ENCODE measurements around the gene AZGP1. TPM values are rescaled to one million over a fixed set of nuclear protein-coding genes. Genes with fewer than 3 reads are reported as not detected.
"Not testable (repeated sequence)": the region's sequence is repeated elsewhere in the genome, so short reads cannot be mapped to it uniquely, and the experiment has no call there.

AZGP1 gene
- 51.0 TPM for total RNA-seq

- DNase-seq, result no peak
Observed at GRCh38 chr7:99975782-99976521, at the start of gene AZGP1. AZGP1 (minus strand) TSS chr7:99976031; CDS start chr7:99976020, 11 bp downstream.

GRCh38 chr7:100024020-100024619 lies 48.3 kb upstream of the AZGP1 start:
- DNase-seq, result no peak

GRCh38 chr7:100023526-100023925 lies 47.7 kb upstream of the AZGP1 start:
- DNase-seq, result no peak

- no peak for DNase-seq
Observed at GRCh38 chr7:100022621-100023020, 46.8 kb upstream of the AZGP1 start.

DNA sequence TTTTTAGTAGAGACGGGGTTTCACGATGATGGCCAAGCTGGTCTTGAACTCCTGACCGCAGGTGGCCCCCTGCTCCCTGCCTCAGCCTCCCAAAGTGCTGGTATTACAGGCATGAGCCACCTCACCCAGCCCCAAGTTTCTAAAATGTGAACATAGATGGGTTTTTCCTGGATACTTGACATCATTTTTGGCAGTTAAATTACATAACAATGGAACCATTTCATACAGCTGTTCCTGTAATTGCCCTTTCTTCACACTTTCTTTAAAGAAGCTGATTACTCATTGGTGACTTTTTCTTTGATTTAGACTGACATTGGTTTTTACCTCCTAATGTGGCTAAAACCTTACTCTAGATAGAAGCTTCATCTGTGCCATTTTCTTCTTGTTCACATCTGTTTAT lies 45.5 kb upstream of the AZGP1 start:
- DNase-seq, result no peak

DNA sequence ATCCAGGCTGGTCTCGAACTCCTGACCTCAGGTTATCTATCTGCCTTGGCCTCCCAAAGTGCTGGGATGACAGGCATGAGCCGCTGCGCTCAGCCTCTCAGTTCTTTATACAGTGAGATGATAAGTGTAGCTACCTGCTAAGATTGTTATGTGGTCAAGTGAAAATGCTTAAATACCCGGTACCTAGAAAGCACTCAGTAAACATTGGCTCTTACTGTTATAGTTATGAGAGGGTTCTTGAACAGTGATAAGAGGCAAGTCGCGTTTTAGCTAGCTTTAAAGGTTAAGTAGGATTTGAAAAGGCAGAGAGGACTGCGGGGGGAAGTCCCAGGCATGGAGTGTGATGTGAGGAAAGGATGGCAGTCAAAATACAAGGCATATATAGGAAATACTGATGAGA lies 44.1 kb upstream of the AZGP1 start:
- DNase-seq, result no peak

DNA sequence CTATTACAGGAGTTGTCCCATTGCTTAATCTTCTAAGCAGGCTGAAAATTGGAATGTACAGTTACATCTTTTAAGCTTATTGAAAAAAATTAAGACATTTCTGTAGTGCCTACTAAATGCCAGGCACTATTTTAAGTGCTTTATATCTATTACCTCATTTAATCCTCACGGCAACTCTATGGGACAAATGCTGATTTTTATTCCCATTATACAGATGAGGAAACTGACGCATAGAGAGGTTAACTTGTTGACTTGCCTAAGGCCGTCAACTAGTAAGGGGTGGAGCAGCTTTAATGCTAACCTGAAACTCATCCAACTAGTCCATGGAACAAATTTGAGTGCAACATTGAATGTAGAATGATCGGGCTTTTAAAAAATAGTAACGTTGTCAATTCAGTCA lies 42.0 kb upstream of the AZGP1 start:
- DNase-seq, result no peak

DNA sequence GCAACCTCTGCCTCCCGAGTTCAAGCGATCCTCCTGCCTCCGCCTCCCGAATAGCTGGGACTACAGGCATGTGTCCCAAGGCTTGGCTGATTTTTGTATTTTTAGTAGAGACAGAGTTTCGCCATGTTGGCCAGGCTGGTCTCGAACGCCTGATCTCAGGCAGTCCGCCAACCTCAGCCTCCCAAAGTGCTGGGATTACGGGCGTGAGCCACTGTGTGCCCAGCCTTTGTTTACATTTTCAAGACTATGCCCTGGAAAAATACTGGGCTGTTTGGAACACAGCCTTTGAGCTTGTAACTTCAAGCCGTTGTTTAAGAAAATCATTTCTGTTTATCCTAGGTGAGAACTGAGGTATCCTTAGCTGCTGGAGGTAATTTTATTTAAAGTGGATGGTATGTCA lies 41.5 kb upstream of the AZGP1 start:
- DNase-seq, result no peak

DNA sequence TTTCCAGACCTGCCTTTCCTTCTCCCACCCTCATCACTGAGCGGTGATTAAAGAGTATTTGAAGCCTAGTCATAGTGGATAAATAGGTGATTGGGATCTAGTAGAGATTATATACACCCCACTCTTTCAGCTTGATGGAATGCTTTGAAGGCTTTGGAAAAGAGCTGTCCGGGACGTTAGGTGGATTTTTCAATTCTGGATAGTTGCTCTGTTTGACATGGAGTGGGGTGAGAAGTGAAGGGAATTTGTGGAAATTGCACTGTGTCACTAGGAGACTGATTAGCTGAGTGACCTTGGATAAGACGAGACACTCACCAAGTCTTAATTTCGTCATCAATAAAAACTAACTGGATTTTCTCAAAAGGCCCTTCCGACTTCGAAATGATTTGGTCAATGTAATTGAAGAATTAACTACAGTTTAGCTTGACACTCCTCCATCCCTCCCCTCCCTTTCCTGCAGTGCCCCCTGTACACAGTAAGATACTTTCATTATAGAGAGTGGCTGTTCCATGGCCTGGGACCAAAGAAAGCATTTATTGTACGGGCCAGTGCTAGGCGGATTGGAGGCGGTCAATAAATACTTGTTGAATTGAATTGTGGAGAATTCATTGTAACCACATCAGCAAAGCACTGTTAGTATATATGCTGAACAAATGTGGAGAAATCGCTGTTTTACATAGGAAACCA lies 40.5 kb upstream of the AZGP1 start:
- peak; percentile 52 for DNase-seq

DNA sequence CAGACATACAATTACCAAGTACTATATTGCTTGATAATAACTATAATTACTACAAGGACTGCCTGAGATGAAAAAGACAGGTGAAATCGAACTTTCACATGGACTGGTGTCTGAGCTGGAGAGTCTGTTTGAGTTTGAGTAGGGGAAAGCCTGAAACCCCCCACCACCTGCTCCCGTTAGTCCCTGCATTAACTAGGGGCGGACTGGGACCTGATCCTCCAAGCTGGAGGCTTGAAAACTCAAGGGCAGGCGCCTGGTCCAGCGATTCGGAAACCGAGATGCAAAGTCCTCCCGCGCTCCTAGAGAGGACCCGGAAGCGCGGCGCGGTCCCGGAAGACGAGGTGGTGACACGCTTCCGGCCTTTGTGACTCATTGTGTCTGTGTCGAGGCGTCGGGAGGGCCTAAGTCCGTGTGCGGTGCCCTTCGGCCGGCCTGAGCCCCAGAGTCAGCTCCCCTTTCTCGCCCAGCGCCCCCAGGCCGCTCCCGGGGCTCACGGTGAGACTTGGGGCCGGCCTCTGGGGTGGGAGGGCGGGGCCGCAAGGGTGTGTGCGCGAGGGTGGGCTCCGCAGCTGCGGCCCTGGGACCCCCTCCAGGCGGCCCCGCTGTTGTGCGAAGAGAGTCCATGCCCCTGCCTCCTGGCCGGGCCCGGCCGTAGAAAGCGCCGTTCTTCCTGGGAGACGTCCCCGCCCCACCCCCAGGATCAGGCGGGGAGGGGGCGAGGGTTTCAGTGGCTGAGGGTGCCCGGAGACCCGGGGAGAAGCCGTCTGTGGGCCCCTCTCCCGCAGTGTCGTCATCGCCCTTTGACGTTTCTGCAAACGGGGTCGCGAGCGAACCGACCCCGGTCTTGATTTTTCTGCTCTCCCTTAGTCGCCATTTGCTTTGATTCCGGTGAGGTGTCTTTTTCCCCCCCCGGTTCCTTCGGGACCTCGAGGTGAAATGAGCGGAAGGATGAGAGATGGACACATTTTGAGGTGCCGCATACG lies 39.7 kb upstream of the AZGP1 start, which contains the start of gene ZKSCAN1:
ZKSCAN1 (plus strand) TSS at position 365 of the 983 bp plus-strand sequence. CDS start 7,911 bp downstream, outside the sequence.
- DNase-seq, result peak; percentile 97

- no peak for DNase-seq
Observed at GRCh38 chr7:100013328-100013676, 37.5 kb upstream of the AZGP1 start.

DNA sequence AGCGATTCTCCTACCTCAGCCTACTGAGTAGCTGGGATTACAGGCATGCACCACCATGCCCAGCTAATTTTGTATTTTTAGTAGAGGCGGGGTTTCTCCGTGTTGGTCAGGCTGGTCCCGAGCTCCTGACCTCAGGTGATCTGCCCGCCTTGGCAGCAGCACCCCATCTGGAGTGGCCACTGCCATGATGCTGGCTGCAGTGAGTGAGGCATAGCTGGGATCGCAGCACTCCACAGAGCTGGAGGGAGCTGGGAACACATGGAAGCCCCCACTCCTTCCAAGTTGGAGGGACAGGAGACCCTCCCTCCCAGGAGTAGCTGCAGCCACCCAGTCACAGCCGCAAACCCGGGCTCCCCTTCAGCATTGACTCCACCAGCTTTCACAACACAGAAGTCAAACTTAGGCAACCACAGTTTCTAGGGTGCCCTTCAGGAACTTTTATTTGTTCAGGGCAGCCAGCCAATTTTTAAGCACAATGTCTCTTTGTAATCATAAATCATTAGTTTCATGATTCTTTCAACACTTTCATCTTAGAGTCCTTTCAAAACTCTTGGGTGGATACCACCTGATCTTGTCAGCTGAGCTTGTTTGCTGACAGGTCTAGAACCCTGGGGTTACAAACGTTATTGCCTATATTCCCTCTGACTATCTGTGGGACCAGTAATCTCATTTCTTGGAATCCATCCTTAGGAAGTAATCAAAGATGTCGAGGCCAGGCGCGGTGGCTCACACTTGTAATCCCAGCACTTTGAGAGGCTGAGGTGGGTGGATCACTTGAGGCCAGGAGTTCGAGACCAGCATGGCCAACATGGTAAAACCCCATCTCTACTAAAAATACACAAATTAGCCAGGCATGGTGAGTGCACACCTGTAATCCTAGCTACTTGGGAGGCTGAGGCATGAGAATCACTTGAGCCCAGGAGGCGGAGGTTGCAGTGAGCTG lies 36.8 kb upstream of the AZGP1 start:
- DNase-seq, result not testable (repeated sequence)

DNA sequence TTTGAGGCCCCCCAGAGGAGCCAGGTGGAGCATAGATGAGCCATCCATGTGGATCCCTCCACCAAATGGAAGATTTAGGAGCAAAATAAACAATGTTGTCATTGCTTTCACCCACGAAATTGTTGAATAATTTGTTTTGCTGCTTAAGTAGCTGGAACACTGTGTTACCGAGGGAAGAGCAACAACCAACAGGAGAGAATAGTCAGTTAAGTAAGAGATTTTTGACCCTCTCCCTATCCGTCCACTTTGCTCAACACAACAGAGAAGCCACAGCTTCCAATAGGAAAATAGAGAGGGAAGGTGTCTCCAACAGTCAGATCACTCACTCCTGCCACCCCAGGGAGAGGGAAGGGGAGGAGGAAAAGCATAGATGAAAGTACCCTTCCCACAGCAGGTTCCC lies 35.7 kb upstream of the AZGP1 start:
- DNase-seq, result no peak

- DNase-seq, result no peak
Observed at GRCh38 chr7:100010901-100011300, 35.1 kb upstream of the AZGP1 start.

GRCh38 chr7:100009952-100010351 lies 34.1 kb upstream of the AZGP1 start:
- not testable (repeated sequence) for DNase-seq

DNA sequence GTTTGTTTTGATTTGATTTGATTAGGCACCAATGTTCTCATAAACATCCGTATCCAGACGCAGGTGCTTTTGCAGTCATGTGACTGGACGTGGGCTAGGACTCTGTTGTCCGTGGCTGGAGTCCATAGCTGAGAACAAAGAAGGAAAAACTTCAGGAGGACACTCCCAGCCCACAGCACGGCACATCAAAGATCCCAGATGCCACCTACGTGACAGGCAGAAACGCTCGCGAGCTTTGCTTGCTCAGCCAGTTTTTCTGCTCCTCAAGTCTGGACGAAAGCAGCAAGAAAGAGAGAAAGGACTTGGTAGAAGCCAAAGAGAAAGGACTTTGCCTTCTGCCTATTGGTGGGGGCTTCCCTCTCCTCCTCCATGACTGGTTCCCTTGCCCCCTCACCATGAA lies 32.7 kb upstream of the AZGP1 start:
- peak; percentile 27 for DNase-seq

GRCh38 chr7:100007887-100008286 lies 32.1 kb upstream of the AZGP1 start:
- no peak for DNase-seq

- peak; percentile 24 for DNase-seq
Observed at GRCh38 chr7:100003711-100004661, 28.2 kb upstream of the AZGP1 start.

DNA sequence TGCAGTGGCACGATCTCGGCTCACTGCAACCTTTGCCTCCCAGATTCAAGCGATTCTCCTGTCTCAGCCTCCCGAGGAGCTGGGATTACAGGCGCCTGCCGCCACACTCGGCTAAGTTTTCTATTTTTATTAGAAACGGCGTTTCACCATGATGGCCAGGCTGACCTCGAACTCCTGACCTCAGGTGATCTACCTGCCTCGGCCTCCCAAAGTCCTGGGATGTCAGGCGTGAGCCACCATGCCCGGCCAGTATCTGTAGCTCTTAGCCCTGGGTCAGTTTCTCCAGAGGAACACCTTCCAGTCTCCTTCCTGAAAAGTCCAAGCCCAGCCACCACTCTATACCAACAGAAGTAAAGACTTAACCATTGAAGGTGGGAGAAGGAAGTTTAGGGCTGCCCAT lies 24.4 kb upstream of the AZGP1 start:
- no peak for DNase-seq
